22Rv1 (cell line): ENCODE data around the gene SLC25A44.

Experiments
- CTCF ChIP-seq: fragments of 450-650 bp; IDR thresholded peaks from 2 replicates; pipeline ENCODE4 v1.5.1; 2017; ENCODE audit warnings: mild to moderate bottlenecking
- ZFX ChIP-seq: fragments of 450-650 bp; IDR thresholded peaks from 2 replicates; pipeline ENCODE4 v1.6.1; 2017; ENCODE audit warnings: antibody characterized with exemption, borderline replicate concordance

- TF ChIP-seq CTCF: no peak
- TF ChIP-seq ZFX: no peak
Observed at GRCh38 chr1:156226116-156226538, 32.2 kb downstream of the SLC25A44 start.
